ENCODE data around the gene SIRPA. TPM values are rescaled to one million over a fixed set of nuclear protein-coding genes. Genes with fewer than 3 reads are reported as not detected.
"Not testable (repeated sequence)": the region's sequence is repeated elsewhere in the genome, so short reads cannot be mapped to it uniquely, and the experiment has no call there.

The SIRPA gene
- total and polyA plus RNA-seq, 3 donors from 2014 or later: 18.4 to 25.7 (median 21.0) TPM

- no peaks in the 10 kb centered on the region for H3K27me3 ChIP-seq
- no peak for DNase-seq
- H3K36me3 ChIP-seq (ENCODE audit: low read depth, missing control alignments): no peaks in the 10 kb centered on the region
- 84 to 92% methylated on average over 8 of the region's 8 CpGs for WGBS, 2 donors
- TF ChIP-seq POLR2A (IDR thresholded peaks at IDR 0.05): no peak
- TF ChIP-seq, protein P1, sequence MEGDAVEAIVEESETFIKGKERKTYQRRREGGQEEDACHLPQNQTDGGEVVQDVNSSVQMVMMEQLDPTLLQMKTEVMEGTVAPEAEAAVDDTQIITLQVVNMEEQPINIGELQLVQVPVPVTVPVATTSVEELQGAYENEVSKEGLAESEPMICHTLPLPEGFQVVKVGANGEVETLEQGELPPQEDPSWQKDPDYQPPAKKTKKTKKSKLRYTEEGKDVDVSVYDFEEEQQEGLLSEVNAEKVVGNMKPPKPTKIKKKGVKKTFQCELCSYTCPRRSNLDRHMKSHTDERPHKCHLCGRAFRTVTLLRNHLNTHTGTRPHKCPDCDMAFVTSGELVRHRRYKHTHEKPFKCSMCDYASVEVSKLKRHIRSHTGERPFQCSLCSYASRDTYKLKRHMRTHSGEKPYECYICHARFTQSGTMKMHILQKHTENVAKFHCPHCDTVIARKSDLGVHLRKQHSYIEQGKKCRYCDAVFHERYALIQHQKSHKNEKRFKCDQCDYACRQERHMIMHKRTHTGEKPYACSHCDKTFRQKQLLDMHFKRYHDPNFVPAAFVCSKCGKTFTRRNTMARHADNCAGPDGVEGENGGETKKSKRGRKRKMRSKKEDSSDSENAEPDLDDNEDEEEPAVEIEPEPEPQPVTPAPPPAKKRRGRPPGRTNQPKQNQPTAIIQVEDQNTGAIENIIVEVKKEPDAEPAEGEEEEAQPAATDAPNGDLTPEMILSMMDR (IDR thresholded peaks at IDR 0.05): no peak
- no peak overlapping the region for H3K4me3 ChIP-seq
- no peak overlapping the region for H3K27ac ChIP-seq
- H3K4me1 ChIP-seq: no peaks in the 10 kb centered on the region
- H3K9me3 ChIP-seq: no peaks in the 10 kb centered on the region
- intact Hi-C loops (cut with DNase I; ENCODE audit: low total_unique reads): no loop called here
Observed at GRCh38 chr20:1920252-1920651, 25.0 kb downstream of the SIRPA start.

GRCh38 chr20:1920826-1921225 lies 25.6 kb downstream of the SIRPA start:
- Histone ChIP-seq H3K36me3 (ENCODE audit: low read depth, missing control alignments) (no peaks in the 10 kb centered on the region), H3K9me3 (no peaks in the 10 kb centered on the region), H3K4me3 (no peak overlapping the region), H3K4me1 (no peaks in the 10 kb centered on the region), H3K27ac (no peak overlapping the region), H3K27me3 (no peaks in the 10 kb centered on the region)
- 70 to 79% methylated on average over 6 of the region's 6 CpGs for WGBS, 2 donors
- intact Hi-C loops (cut with DNase I; ENCODE audit: low total_unique reads): no loop called here
- TF ChIP-seq POLR2A (IDR thresholded peaks at IDR 0.05): no peak
- TF ChIP-seq, protein P1 (IDR thresholded peaks at IDR 0.05): no peak
- no peak for DNase-seq

- H3K4me3 ChIP-seq; DNase-seq; H3K36me3 ChIP-seq (ENCODE audit: low read depth, missing control alignments); H3K9me3 ChIP-seq; H3K27ac ChIP-seq; H3K27me3 ChIP-seq; H3K4me1 ChIP-seq; intact Hi-C loops (cut with DNase I; ENCODE audit: low total_unique reads): not testable (repeated sequence)
- WGBS, 2 donors: 63 to 76% methylated on average over 3 to 4 of the region's 4 CpGs
Observed at GRCh38 chr20:1921985-1922384, 26.8 kb downstream of the SIRPA start.

DNA sequence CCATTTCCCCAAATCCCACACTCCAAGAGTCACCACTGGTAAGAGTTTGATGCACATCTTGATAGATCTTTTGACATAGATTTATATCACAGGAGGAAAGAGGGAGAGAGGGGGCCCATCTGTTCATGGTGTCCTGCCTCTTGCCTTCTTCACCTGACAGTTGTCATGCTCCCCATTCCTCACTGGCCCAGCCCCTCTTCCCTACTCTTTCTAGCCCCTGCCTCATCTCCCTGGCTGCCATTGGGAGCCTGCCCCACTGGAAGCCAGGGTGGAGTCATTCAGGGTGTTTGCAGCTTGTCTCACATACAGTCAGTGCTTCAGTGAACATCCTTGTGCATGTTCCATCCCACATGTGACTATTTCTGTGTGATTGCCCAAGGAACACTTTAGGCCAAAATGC lies 27.6 kb downstream of the SIRPA start:
- no peak for TF ChIP-seq POLR2A (IDR thresholded peaks at IDR 0.05)
- TF ChIP-seq, protein P1 (IDR thresholded peaks at IDR 0.05): no peak
- Histone ChIP-seq H3K36me3 (ENCODE audit: low read depth, missing control alignments) (no peaks in the 10 kb centered on the region), H3K27ac (no peak overlapping the region), H3K9me3 (no peaks in the 10 kb centered on the region), H3K27me3 (no peaks in the 10 kb centered on the region), H3K4me3 (no peak overlapping the region), H3K4me1 (no peaks in the 10 kb centered on the region)
- intact Hi-C loops (cut with DNase I; ENCODE audit: low total_unique reads): no loop called here
- no peak for DNase-seq

GRCh38 chr20:1924910-1925861 lies 30.0 kb downstream of the SIRPA start:
- Histone ChIP-seq H3K36me3 (ENCODE audit: low read depth, missing control alignments) (no peaks in the 10 kb centered on the region), H3K27ac (no peak overlapping the region), H3K9me3 (no peaks in the 10 kb centered on the region), H3K4me1 (no peaks in the 10 kb centered on the region), H3K4me3 (no peak overlapping the region), H3K27me3 (no peaks in the 10 kb centered on the region)
- 89 to 94% methylated on average over 12 to 13 of the region's 13 CpGs for WGBS, 2 donors
- DNase-seq: no peak
- TF ChIP-seq, protein P1 (IDR thresholded peaks at IDR 0.05): no peak
- TF ChIP-seq POLR2A (IDR thresholded peaks at IDR 0.05): no peak
- intact Hi-C loops (cut with DNase I; ENCODE audit: low total_unique reads): no loop called here
